ENCODE measurements around the gene KCNV2. TPM values are rescaled to one million over a fixed set of nuclear protein-coding genes. Genes with fewer than 3 reads are reported as not detected.

Gene KCNV2
- total RNA-seq, 4 donors from 2014 or later, result not detected

- DNase-seq (ENCODE audit: low spot score in 2 of 2), result no peak
- Histone ChIP-seq H3K9me3 (no peaks in the 10 kb centered on the region), H3K4me1 (peaks cover 4% of the 10 kb centered on the region), H3K4me3 (no peak overlapping the region), H3K27me3 (no peaks in the 10 kb centered on the region), H3K27ac (no peak overlapping the region), H3K36me3 (no peaks in the 10 kb centered on the region)
- TF ChIP-seq EP300 (IDR thresholded peaks at IDR 0.05) (no peak), POLR2A (IDR thresholded peaks at IDR 0.05) (no peak), CTCF (IDR thresholded peaks at IDR 0.05) (no peak), POLR2AphosphoS5 (IDR thresholded peaks at IDR 0.05) (no peak)
- WGBS, result 85% methylated on average over 4 of the region's 4 CpGs
Measured at GRCh38 chr9:2725126-2725525, 7.8 kb downstream of the KCNV2 start.

- Histone ChIP-seq H3K9me3 (no peaks in the 10 kb centered on the region), H3K27me3 (no peaks in the 10 kb centered on the region), H3K4me1 (peaks cover 4% of the 10 kb centered on the region), H3K27ac (no peak overlapping the region), H3K36me3 (no peaks in the 10 kb centered on the region), H3K4me3 (no peak overlapping the region)
- TF ChIP-seq EP300 (IDR thresholded peaks at IDR 0.05) (no peak), POLR2AphosphoS5 (IDR thresholded peaks at IDR 0.05) (no peak), CTCF (IDR thresholded peaks at IDR 0.05) (no peak), POLR2A (IDR thresholded peaks at IDR 0.05) (no peak)
- WGBS, result 70% methylated on average over 4 of the region's 4 CpGs
- no peak for DNase-seq (ENCODE audit: low spot score in 2 of 2)
Measured at GRCh38 chr9:2725898-2726649, 8.8 kb downstream of the KCNV2 start.

- Histone ChIP-seq H3K27ac (no peak overlapping the region), H3K27me3 (no peaks in the 10 kb centered on the region), H3K9me3 (no peaks in the 10 kb centered on the region), H3K36me3 (no peaks in the 10 kb centered on the region), H3K4me3 (no peak overlapping the region), H3K4me1 (peaks cover 4% of the 10 kb centered on the region)
- no peak for DNase-seq (ENCODE audit: low spot score in 2 of 2)
- TF ChIP-seq CTCF (IDR thresholded peaks at IDR 0.05) (no peak), POLR2A (IDR thresholded peaks at IDR 0.05) (no peak), EP300 (IDR thresholded peaks at IDR 0.05) (no peak), POLR2AphosphoS5 (IDR thresholded peaks at IDR 0.05) (no peak)
- WGBS, result 82% methylated on average over 13 of the region's 13 CpGs
Measured at GRCh38 chr9:2726650-2727340, 9.5 kb downstream of the KCNV2 start.

- no peak for TF ChIP-seq POLR2A (IDR thresholded peaks at IDR 0.05)
- TF ChIP-seq EP300 (IDR thresholded peaks at IDR 0.05), result no peak
- TF ChIP-seq CTCF (IDR thresholded peaks at IDR 0.05), result no peak
- no peak for TF ChIP-seq POLR2AphosphoS5 (IDR thresholded peaks at IDR 0.05)
Measured at GRCh38 chr9:2727374-2727773, 10.1 kb downstream of the KCNV2 start.

GRCh38 chr9:2727966-2728613 lies 10.8 kb downstream of the KCNV2 start:
- Histone ChIP-seq H3K27ac (no peak overlapping the region), H3K4me1 (peaks cover 4% of the 10 kb centered on the region), H3K36me3 (no peaks in the 10 kb centered on the region), H3K27me3 (no peaks in the 10 kb centered on the region), H3K4me3 (no peak overlapping the region), H3K9me3 (no peaks in the 10 kb centered on the region)
- DNase-seq (ENCODE audit: low spot score in 2 of 2), result no peak
- 25% methylated on average over 5 of the region's 5 CpGs for WGBS
- TF ChIP-seq POLR2A (IDR thresholded peaks at IDR 0.05) (no peak), CTCF (IDR thresholded peaks at IDR 0.05) (peak in 1 of 2 donors; percentile 20)

More at GRCh38 chr9:2727374-2727773, 10.1 kb downstream of the KCNV2 start:
- Histone ChIP-seq H3K4me1 (peaks cover 4% of the 10 kb centered on the region), H3K4me3 (no peak overlapping the region), H3K36me3 (no peaks in the 10 kb centered on the region), H3K27me3 (no peaks in the 10 kb centered on the region), H3K27ac (no peak overlapping the region), H3K9me3 (no peaks in the 10 kb centered on the region)
- DNase-seq (ENCODE audit: low spot score in 2 of 2), result no peak
- WGBS, result 97% methylated on average over 2 of the region's 2 CpGs
